Nephron (organoid): Measurements from ENCODE around the gene BCAS3.
A peak's percentile ranks its signal among the peaks of the same experiment; 100 is the strongest.

Experiments used
- H3K27ac Mint-ChIP-seq, 3 experiments: 2 replicates each; pipeline ENCODE4 v1.8.0; 2020; ENCODE audit warnings: mixed read lengths in 3 of 3, mild to moderate bottlenecking in 2 of 3, moderate library complexity in 1 of 3
- H3K27me3 Mint-ChIP-seq: 2 replicates; pipeline ENCODE4 v1.8.0; 2021; ENCODE audit warnings: low read depth, mild to moderate bottlenecking, moderate library complexity, mixed read lengths
- H3K36me3 Mint-ChIP-seq: 2 replicates; pipeline ENCODE4 v1.8.0; 2020; ENCODE audit warnings: low read depth, mixed read lengths
- H3K4me1 Mint-ChIP-seq: 2 replicates; pipeline ENCODE4 v1.8.0; 2020; ENCODE audit warnings: mixed read lengths
- H3K4me3 Mint-ChIP-seq, 3 experiments: 2 replicates each; pipeline ENCODE4 v1.8.0; 2020; ENCODE audit warnings: mild to moderate bottlenecking in 3 of 3, mixed read lengths in 3 of 3, moderate library complexity in 2 of 3
- H3K9me3 Mint-ChIP-seq: 2 replicates; pipeline ENCODE4 v1.8.0; 2020; ENCODE audit warnings: mixed read lengths
- TF ChIP-seq, protein P1 (sequence below), 3 experiments: fragments of 200-600 bp; sonication (generic); IDR thresholded peaks; one replicate each; pipeline ENCODE4 v1.5.0; 2021; ENCODE audit warnings: antibody characterized with exemption in 3 of 3; ENCODE audit not compliant: unreplicated experiment in 3 of 3

Gene BCAS3

DNA sequence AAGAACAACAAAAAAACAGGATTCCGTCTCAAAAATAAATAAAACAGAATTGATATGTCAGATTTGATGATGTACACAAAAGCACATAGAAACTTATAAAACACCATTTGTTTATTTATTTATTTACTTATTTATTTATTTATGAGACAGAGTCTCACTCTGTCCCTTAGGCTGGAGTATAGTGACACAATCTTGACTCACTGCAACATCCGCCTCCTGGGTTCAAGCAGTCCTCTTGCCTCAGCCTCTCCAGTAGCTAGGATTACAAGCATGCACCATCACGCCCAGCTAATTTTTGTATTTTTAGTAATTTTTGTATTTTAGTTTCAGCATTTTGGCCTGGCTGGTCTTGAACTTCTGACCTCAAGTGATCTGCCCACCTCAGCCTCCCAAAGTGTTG, 21.4 kb downstream of the BCAS3 start:
- no peak overlapping the region for H3K4me3 Mint-ChIP-seq
- H3K27ac Mint-ChIP-seq = no peak overlapping the region
- TF ChIP-seq, protein P1, sequence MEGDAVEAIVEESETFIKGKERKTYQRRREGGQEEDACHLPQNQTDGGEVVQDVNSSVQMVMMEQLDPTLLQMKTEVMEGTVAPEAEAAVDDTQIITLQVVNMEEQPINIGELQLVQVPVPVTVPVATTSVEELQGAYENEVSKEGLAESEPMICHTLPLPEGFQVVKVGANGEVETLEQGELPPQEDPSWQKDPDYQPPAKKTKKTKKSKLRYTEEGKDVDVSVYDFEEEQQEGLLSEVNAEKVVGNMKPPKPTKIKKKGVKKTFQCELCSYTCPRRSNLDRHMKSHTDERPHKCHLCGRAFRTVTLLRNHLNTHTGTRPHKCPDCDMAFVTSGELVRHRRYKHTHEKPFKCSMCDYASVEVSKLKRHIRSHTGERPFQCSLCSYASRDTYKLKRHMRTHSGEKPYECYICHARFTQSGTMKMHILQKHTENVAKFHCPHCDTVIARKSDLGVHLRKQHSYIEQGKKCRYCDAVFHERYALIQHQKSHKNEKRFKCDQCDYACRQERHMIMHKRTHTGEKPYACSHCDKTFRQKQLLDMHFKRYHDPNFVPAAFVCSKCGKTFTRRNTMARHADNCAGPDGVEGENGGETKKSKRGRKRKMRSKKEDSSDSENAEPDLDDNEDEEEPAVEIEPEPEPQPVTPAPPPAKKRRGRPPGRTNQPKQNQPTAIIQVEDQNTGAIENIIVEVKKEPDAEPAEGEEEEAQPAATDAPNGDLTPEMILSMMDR (IDR thresholded peaks at IDR 0.05; ENCODE audit: unreplicated experiment in 3 of 3) = no peak
- peaks cover 35% of the 10 kb centered on the region for H3K36me3 Mint-ChIP-seq
- no peaks in the 10 kb centered on the region for H3K9me3 Mint-ChIP-seq
- H3K27me3 Mint-ChIP-seq = no peaks in the 10 kb centered on the region
- H3K4me1 Mint-ChIP-seq = no peaks in the 10 kb centered on the region

DNA sequence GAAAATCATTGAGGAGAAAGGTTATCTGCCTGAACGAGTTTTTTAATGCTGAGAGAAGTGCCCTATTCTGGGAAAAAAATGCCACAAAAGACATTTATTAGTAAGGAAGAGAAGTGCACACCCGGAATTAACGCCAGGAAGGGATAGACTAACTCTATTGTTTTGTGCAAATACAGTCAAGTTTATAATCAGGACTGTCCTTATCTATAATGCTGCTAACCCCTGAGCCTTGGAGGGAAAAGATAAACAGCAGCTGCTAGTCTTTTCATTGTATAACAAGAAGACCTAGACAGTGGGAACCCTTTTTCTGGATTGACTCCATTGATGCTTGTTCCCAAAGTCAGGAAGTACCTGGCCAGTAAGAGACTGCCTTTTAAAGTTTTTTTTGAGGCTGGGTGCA, 26.5 kb downstream of the BCAS3 start:
- H3K4me1 Mint-ChIP-seq = no peaks in the 10 kb centered on the region
- no peak overlapping the region for H3K27ac Mint-ChIP-seq
- no peaks in the 10 kb centered on the region for H3K9me3 Mint-ChIP-seq
- H3K4me3 Mint-ChIP-seq = no peak overlapping the region
- TF ChIP-seq, protein P1 (IDR thresholded peaks at IDR 0.05; ENCODE audit: unreplicated experiment in 3 of 3) = no peak
- H3K27me3 Mint-ChIP-seq = no peaks in the 10 kb centered on the region
- peaks cover 30% of the 10 kb centered on the region for H3K36me3 Mint-ChIP-seq

DNA sequence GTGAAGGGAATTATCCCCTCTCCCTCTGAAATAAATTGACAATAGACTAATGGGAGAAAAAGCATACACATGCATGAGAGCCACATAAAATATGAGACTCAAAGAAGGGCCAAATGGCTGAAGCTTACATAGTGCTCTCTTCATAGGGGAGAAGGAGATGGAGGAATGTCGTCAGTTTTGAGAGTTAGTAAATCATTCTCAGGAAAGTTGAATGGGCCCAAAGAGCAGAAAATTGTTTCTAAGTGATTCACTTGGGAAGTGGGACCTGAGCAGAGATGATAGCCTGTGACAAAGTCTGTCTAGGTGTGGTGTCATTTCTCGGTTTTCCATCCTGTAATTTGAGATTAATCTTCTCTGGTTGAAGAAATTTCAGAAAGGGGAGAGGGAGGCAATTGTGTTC, 35.0 kb downstream of the BCAS3 start:
- H3K27me3 Mint-ChIP-seq = no peaks in the 10 kb centered on the region
- peak overlapping the region in 1 of 3 experiments; percentile 0 for H3K27ac Mint-ChIP-seq
- H3K4me3 Mint-ChIP-seq = no peak overlapping the region
- H3K4me1 Mint-ChIP-seq = no peaks in the 10 kb centered on the region
- TF ChIP-seq, protein P1 (IDR thresholded peaks at IDR 0.05; ENCODE audit: unreplicated experiment in 3 of 3) = no peak
- H3K9me3 Mint-ChIP-seq = no peaks in the 10 kb centered on the region
- H3K36me3 Mint-ChIP-seq = peaks cover 29% of the 10 kb centered on the region

DNA sequence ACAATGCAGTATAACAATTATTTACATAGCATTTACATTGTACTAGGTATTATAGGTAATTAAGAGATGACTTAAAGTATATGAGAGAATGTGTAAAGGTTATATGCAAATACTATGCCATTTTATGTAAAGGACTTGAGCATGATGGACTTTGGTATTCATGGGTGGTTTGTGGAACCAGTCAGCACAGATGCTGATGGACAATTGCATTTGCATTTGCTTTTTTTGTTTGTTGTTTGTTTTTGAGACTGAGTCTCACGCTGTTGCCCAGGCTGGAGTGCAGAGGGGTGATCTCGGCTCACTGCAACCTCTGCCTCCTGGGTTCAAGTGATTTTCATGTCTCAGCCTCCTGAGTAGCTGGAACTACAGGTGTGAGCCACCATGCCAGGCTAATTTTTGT, 36.0 kb downstream of the BCAS3 start:
- Mint-ChIP-seq H3K9me3 (no peaks in the 10 kb centered on the region), H3K4me1 (no peaks in the 10 kb centered on the region), H3K27ac (no peak overlapping the region), H3K36me3 (peaks cover 26% of the 10 kb centered on the region), H3K27me3 (no peaks in the 10 kb centered on the region), H3K4me3 (no peak overlapping the region)
- TF ChIP-seq, protein P1 (IDR thresholded peaks at IDR 0.05; ENCODE audit: unreplicated experiment in 3 of 3) = no peak

DNA sequence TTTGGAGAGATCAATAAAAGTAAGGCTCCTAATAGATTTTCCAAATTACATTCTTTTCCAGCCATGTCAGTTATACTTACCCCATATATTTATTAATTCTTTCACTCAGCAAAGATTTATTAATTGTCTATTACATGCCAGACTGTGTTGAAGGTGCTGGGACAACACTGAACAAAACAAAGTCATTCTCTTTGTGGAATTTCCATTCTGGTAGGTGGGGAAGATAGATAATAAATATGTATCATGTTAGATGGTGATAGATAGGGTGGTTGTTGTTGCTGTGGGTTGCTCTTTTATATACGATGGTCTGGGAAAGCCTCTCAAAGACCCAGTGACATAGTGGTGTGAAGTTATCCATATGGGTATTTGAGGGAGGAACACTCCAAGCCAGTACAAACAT, 39.1 kb downstream of the BCAS3 start:
- H3K4me1 Mint-ChIP-seq = peaks cover 6% of the 10 kb centered on the region
- H3K9me3 Mint-ChIP-seq = no peaks in the 10 kb centered on the region
- H3K27me3 Mint-ChIP-seq = no peaks in the 10 kb centered on the region
- no peak overlapping the region for H3K4me3 Mint-ChIP-seq
- peaks cover 7% of the 10 kb centered on the region for H3K36me3 Mint-ChIP-seq
- TF ChIP-seq, protein P1 (IDR thresholded peaks at IDR 0.05; ENCODE audit: unreplicated experiment in 3 of 3) = no peak
- H3K27ac Mint-ChIP-seq = no peak overlapping the region

DNA sequence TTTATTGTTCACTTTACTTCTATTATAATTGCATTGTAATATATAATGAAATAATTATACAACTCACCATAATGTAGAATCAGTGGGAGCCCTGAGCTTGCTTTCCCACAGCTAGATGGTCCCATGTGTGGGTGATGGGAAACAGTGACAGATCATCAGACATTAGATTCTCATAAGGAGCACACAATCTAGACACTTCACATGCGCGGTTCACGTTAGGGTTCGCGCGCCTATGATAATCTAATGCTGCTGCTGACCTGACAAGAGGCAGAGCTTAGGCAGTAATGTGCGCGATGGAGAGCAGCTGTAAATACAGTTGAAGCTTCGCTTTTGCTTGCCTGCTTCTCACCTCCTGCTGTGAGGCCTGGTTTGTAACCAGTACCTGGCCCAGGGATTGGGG, 40.2 kb downstream of the BCAS3 start:
- H3K9me3 Mint-ChIP-seq = no peaks in the 10 kb centered on the region
- no peak overlapping the region for H3K27ac Mint-ChIP-seq
- H3K4me1 Mint-ChIP-seq = peaks cover 6% of the 10 kb centered on the region
- TF ChIP-seq, protein P1 (IDR thresholded peaks at IDR 0.05; ENCODE audit: unreplicated experiment in 3 of 3) = no peak
- no peaks in the 10 kb centered on the region for H3K27me3 Mint-ChIP-seq
- H3K36me3 Mint-ChIP-seq = peaks cover 5% of the 10 kb centered on the region
- no peak overlapping the region for H3K4me3 Mint-ChIP-seq
